Measurements from ENCODE around the gene IPPK. TPM values are rescaled to one million over a fixed set of nuclear protein-coding genes. Genes with fewer than 3 reads are reported as not detected.

IPPK gene
- total RNA-seq (2021; ENCODE audit: unreplicated experiment) = 15.4 TPM
- 14.5 and 16.9 TPM in 2 replicates for polyA plus RNA-seq (2012)
- percentile 72 among the genes with signal in this experiment for Bru-seq, nascent RNA
- percentile 70 among the genes with signal in this experiment for BruChase-seq, experiment 1, labeled RNA remaining after a 6-hour chase
- percentile 73 among the genes with signal in this experiment for BruChase-seq, experiment 2, labeled RNA remaining after a 2-hour chase
- long read RNA-seq, full-length matches to known transcripts = 15 of 31 reads
- long read RNA-seq, partial matches to known transcripts = 9 of 31 reads
- long read RNA-seq, other reads (novel, unspliced or antisense) = 7 of 31 reads

GRCh38 chr9:92669890-92670708, at the start of gene IPPK:
Gene IPPK (minus strand): TSS chr9:92670131. CDS start chr9:92669988, 143 bp downstream.
- RAD21 ChIA-PET (ENCODE audit: low non-redundant PET in 1 of 2, low total read pairs in 2 of 2, uncharacterized antibody in 2 of 2, unreplicated experiment in 2 of 2) = no interaction called here
- no peak for TF ChIP-seq RAD21 (IDR thresholded peaks at IDR 0.05; ENCODE audit: low read depth)
- peak; percentile 89 for TF ChIP-seq POLR2AphosphoS5 (IDR thresholded peaks at IDR 0.05; ENCODE audit: low read depth, low read length)
- TF ChIP-seq CTCF (IDR thresholded peaks at IDR 0.05 in 2 of 3, conservative IDR thresholded peaks at IDR 0.05 in 1 of 3; ENCODE audit: borderline replicate concordance in 1 of 3, insufficient read depth in 1 of 3, low read depth in 2 of 3, low read length in 2 of 3) = no peak
- TF ChIP-seq POLR2A (IDR thresholded peaks at IDR 0.05; ENCODE audit: borderline replicate concordance, extremely low read depth, insufficient read depth, insufficient read length) = peak; percentile 76
- TF ChIP-seq CEBPB (IDR thresholded peaks at IDR 0.05; ENCODE audit: low read depth) = no peak
- TF ChIP-seq CBX3 (IDR thresholded peaks at IDR 0.05; ENCODE audit: low read depth) = no peak
- peak; percentile 98 for TF ChIP-seq ELF1 (IDR thresholded peaks at IDR 0.05; ENCODE audit: borderline replicate concordance, low read depth)
- no peak for TF ChIP-seq FOSL1 (IDR thresholded peaks at IDR 0.05; ENCODE audit: low read depth)
- TF ChIP-seq ZBTB33 (IDR thresholded peaks at IDR 0.05; ENCODE audit: extremely low read depth, insufficient replicate concordance, low read length) = no peak
- TF ChIP-seq JUND (IDR thresholded peaks at IDR 0.05) = no peak; the same call in 1 of the 2 replicates
- no peak for TF ChIP-seq ATF3 (IDR thresholded peaks at IDR 0.05)
- TF ChIP-seq EZH2phosphoT487 (IDR thresholded peaks at IDR 0.05; ENCODE audit: borderline replicate concordance) = no peak
- TF ChIP-seq ZFX (IDR thresholded peaks at IDR 0.05) = peak; percentile 32; the same call in 1 of the 2 replicates
- TF ChIP-seq TCF7L2 (IDR thresholded peaks at IDR 0.05; ENCODE audit: borderline replicate concordance, extremely low read depth, insufficient read depth, insufficient read length) = peak; percentile 52
- peak; percentile 55 for TF ChIP-seq MAX (IDR thresholded peaks at IDR 0.05)
- TF ChIP-seq EGR1 (IDR thresholded peaks at IDR 0.05; ENCODE audit: low read depth) = peak; percentile 98
- TF ChIP-seq SRF (IDR thresholded peaks at IDR 0.05; ENCODE audit: low read depth) = peak; percentile 82
- TF ChIP-seq EZH2 (IDR thresholded peaks at IDR 0.05) = no peak

More at GRCh38 chr9:92669890-92670708, at the start of gene IPPK:
- Histone ChIP-seq H3K27ac (ENCODE audit: low read depth, low read length) (peak within 1 kb of the TSS; percentile 87), H3K4me3 (replicated peaks in 1 of 2; ENCODE audit: low read depth in 1 of 2, low read length in 2 of 2) (peak within 1 kb of the TSS; percentile 72 to 90), H3K4me1 (ENCODE audit: control insufficient read depth in 1 of 2, insufficient read depth in 2 of 2, low read length in 2 of 2) (peaks cover 11 to 24% of the 10 kb centered on the region in 2 experiments; a peak in 3 of 4 replicates), H3K9ac (ENCODE audit: low read length) (peak within 1 kb of the TSS; percentile 83), H3K9me2 (ENCODE audit: insufficient read depth) (no peaks in the 10 kb centered on the region), H3K9me3 (ENCODE audit: control insufficient read depth in 1 of 2, insufficient read depth in 1 of 2, low read depth in 1 of 2, low read length in 2 of 2) (no peaks in the 10 kb centered on the region), H3K27me3 (ENCODE audit: insufficient read depth, low read length) (no peaks in the 10 kb centered on the region), H2AFZ (ENCODE audit: low read depth, low read length, poor library complexity, severe bottlenecking) (no peak within 1 kb of the TSS), H3K79me2 (ENCODE audit: insufficient read depth, low read length) (peaks cover 62% of the 10 kb centered on the region), H3K4me2 (ENCODE audit: low read length) (peak within 1 kb of the TSS; percentile 91), H3K36me3 (ENCODE audit: control insufficient read depth in 1 of 2, insufficient read depth in 2 of 2, low read length in 2 of 2) (peaks cover 3 to 11% of the 10 kb centered on the region in 2 experiments; a peak in 1 of 4 replicates), H4K20me1 (ENCODE audit: insufficient read depth) (no peaks in the 10 kb centered on the region)
- DNase-seq (ENCODE audit: low read depth, low spot score) (peak; percentile 98), ATAC-seq (peak; percentile 84)
- BruUV-seq (replicated peaks) = no TSS peak
- CTCF ChIA-PET = interaction anchor here (0.6 to 2.0 kb wide), 4 partner anchors 37 to 530 kb away, joined by 3 to 7 read pairs (median 4); no protein-coding TSS in a partner anchor
- intact Hi-C loops (cut with micrococcal nuclease) = loop anchor here (1.0 kb wide), 1 partner anchor 345 kb away; the partner anchor contains the start of genes CENPP and NOL8
- POLR2A ChIA-PET = interaction anchor here (0.8 to 1.2 kb wide), 2 partner anchors 10 to 139 kb away, joined by 3 to 4 read pairs; no protein-coding TSS in a partner anchor

Measured in HCT116 (cell line).